Activated T-helper 1 cell treated with anti-CD3 and anti-CD28 coated beads, Interleukin-2, amount 50 U/mL, for 16 hours (primary cell): ENCODE results near the gene ACOX1.

ENCODE experiments used
- DNase-seq, 2 donors: peaks; one replicate each; pipeline ENCODE4 v3.0.0-alpha.2; 2020; ENCODE audit warnings: low read depth in 1 of 2, low spot score in 1 of 2

Gene ACOX1

GRCh38 chr17:76008630-76009425, 29.9 kb upstream of the ACOX1 start:
- DNase-seq = no peak

- DNase-seq = no peak
Measured at GRCh38 chr17:76008208-76008607, 29.2 kb upstream of the ACOX1 start.

DNA sequence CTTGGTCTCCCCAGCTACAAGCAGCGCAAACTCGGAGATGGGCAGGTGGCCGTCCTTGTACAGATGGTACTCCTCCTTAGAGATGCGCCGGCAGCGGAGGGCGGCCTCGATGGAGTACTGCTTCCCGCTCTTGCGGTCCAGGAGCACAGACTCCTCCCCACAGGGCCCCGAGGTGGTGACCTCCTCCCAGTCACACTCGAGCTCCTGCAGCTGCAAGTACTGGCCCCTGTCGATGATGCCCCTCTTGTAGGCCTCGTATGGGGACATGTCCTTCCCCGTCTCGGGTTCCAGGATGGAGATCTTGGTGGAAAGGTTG, 28.8 kb upstream of the ACOX1 start:
- no peak for DNase-seq

GRCh38 chr17:76007131-76007849, 28.3 kb upstream of the ACOX1 start:
- DNase-seq = no peak

DNA sequence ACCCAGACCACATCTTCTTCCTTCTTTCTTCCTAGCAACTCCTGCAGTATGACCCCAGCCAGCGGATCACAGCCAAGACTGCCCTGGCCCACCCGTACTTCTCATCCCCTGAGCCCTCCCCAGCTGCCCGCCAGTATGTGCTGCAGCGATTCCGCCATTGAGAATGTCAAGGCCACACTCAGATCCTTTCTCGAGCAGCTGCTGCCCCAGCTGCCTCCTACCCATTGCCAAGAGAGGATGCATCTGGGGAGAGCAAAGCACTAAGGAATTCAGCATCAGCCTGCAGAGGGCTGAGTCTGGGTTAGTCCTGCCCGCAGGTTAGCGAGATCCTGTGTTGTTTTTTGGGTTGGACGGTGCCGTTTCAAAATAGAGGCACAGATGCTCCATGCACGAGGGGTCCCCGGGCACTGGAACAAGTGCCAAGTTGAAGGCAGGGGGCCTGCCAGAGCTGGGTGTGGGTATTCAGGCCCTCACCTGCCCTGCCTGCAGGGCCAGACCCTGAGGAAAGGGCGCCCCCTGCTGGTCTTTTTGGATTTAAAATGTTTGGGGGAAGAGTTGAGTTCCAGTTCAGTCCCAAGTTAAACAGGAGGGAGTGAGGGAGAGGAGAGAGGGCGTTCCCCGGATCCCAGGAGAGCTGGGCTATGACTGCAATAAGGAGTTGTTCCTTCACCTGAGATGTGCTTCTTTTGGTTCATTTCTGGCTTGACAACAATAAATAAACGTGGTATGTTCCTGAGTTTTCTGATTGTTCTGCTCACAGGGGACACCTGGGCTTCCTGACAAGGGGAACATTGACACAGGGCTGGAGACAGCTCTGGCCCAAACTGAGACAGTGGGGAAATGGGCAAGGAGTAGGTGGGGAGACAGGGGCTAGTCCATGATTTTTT, 26.5 kb upstream of the ACOX1 start:
- DNase-seq = peak; percentile 70 to 73

- no peak for DNase-seq
Measured at GRCh38 chr17:76004750-76005262, 25.8 kb upstream of the ACOX1 start.

- DNase-seq = no peak
Measured at GRCh38 chr17:76003915-76004314, 24.9 kb upstream of the ACOX1 start.

GRCh38 chr17:76002100-76002499, 23.1 kb upstream of the ACOX1 start:
- no peak for DNase-seq

GRCh38 chr17:76000755-76001521, 22.0 kb upstream of the ACOX1 start, which contains the start of gene CDK3:
Gene CDK3 (plus strand): TSS chr17:76000855. CDS start chr17:76001426, 571 bp downstream.
- no peak for DNase-seq

DNA sequence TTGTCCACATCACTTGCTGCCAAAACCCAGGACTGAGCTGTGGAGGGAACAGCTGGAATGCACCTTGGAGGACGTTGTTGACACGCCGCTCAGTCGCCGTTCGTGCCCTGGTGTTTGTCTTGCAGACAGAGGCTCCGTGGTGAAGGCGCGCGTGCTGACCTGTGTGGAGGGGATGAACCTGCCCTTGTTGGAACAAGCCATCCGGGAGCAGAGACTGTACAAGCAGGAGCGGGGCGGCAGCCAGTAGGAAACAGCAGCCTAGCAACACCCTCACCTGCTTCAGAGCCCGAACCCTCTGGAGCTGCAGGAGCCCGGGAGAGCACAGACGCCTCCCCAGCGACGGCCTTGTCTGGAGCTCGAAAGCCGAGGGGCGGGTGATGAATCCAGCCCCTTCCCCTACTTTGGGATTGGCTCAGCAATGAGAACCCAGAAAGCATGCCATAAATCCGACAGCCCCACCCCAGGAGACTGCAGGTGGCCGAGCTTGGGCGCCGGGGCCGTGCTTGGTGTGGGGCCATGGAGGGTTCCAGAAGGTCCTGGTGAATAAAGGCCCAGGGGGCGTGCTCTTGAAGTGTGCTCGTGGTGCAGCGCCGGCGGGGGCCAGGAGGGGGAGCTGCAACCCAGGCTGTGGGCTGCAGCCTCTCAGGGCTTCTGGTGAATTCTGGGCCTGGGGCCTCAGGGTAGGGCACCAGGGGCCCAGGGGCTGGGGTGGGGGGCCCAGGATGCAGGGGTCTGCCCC, 21.2 kb upstream of the ACOX1 start:
- DNase-seq = peak; percentile 40 to 45

DNA sequence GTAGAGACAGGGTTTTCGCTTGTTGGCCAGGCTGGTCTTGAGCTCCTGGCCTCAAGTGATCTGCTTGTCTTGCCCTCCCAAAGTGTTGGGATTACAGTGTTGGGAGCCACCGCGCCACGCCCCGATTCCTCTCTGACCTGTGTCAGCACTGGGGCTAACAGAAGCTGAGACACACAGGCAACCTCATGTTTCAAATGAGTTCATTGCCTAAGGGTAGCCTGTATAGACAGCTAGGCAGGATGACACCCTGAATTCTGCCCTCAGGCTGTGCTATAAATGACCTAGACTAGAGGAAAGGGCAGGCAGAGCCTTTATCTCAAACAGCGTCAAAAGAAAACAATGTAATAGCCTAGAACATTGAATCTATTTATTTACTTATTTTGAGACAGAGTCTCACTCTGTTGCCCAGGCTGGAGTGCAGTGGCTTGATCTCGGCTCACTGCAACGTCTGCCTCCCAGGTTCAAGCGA, 19.4 kb upstream of the ACOX1 start:
- DNase-seq = no peak

DNA sequence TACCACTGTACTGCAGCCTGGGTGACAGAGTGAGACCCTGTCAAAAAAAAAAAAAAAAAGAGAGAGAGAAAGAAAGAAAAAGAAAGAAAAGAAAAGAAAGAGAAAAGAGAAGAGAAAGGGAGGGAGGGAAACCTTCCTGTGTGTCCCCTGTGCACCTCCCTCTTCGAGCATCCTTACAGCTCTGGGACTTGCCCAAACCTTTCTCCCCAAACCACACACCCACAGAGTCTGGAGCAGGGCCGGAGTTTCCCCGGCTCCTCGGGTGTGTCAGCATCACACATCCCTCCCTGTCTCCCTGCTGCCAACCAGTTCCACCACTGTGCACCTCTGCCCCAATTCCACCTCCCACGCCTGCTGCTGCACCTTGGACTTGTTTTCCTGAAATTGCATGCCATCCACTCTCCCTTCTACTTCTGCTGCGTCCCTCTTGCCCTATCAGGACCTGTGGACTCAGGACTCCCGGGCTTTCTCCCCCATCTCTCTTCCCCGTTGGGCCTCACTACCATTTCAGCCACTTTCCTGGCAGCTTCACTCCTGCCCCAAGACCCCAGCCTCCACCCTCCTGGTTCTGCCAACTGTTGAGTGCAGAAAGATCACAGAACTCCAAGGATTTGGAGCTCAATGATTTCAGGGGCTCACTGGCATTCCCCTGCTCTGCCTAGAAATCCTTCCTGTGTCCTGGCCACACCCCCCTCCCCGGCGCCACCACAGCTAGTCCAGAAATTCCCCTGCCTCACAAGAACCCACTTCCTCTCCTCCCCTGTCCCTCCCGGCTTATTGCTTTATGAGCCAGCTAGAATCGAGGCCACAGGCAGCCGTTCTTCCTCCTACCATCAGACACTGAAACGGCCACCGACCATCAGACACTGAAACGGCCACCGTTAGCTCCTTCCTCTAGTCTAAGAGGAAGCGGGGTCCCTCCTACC, 18.0 kb upstream of the ACOX1 start:
- no peak for DNase-seq

DNA sequence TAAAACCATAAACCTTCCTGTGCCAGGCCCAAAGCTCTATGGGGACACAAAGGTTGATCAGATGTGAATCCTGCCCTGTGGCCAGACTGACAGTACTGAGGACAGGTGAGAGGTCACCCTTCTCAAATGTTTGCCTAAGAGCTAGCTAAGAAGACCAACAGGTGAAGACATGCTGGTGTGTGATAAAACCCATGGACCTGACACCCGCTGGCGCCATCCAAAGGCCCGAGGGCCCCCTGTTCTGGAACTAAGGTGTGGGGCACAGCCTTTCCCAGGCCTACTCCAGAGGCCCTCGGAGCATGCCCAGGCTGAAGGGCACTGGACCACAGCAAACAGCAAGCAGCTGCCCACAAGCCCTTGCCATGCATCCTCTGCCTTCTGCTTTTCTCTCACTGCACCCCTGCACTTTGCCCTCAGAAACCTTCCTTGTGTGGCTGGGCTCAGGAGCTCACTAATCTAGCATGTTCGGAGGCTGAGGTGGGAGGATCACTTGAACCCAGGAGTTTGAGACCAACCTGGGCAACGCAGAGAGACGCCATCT, 16.5 kb upstream of the ACOX1 start:
- no peak for DNase-seq

GRCh38 chr17:75994802-75995370, 15.9 kb upstream of the ACOX1 start:
- DNase-seq = no peak

DNA sequence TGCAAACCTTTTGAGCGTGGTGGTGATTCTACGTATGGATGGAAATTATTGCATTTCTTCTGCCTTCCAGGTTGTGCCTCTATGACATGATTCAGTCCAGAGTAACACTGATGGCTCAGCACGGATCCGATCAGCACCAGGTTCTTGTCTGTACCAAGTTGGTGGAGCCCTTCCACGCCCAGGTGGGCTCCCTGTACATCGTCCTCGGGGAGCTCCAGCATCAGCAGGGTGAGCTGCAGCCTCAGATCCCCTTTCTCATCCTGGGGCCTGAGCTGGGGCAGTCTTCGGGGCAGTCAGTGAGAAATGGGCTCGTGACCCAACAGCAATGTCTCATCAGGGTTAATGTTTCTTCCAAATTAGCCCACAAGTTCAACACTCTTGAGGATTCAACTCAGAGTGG, 12.4 kb upstream of the ACOX1 start:
- DNase-seq = no peak

GRCh38 chr17:75987041-75987440, 8.1 kb upstream of the ACOX1 start:
- no peak for DNase-seq

DNA sequence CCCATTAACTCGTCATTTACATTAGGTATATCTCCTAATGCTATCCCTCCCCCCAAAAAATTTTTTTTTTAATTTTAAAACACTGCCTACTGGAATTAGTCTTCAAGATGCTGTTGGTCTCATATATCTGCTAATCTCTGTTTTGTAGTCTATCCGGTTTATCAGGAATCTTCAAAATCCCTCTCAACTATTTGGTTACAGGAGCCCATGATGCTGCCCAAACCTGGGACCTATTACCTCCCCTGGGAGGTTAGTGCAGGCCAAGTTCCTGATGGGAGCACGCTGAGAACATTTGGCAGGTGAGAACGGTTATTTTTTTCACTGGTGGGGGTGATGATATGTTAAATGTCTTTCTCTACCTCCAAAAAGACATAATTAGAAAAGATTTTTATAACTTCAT, 7.0 kb upstream of the ACOX1 start:
- no peak for DNase-seq

DNA sequence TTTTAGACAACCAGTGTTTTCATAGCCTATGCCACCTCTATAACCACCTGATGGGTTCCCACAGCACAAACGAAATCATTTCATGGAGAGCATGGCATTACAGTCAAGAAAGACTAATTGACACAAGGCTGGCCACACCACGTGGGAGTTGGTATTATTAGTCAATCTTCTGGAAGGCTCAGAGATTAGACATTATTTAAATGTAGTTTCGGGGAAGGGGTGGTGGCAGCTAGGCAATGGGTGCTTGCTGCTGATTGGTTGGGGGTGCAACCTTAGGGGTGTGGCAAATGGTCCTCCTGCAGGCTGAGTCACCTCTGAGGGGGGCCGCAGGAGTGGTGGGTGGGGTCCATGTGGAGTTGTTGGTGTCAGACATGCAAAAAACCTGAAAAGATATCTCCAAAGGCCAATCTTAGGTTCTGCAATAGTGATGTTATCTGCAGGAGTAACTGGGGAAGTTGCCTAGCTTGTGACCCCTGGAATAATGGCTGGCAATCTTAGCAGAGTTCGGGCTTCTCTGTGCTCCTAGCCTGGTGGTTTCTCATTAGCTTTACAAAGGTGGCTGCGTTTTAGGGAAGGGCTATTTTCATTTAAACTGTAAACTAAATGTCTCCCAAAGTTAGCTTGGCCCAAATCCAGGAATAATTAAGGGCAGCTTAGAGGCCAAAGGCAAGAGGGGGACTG, 4.7 kb upstream of the ACOX1 start:
- no peak for DNase-seq
